KMS-11 (cell line): ENCODE data around the gene DDB1.

ENCODE experiments used
- H2AFZ ChIP-seq: fragments of 200-600 bp; sonication (generic); 2 replicates; pipeline ENCODE4 v1.6.1; 2016; ENCODE audit warnings: antibody characterized with exemption, mixed run types, low read depth
- H3K27ac ChIP-seq: fragments of 200-600 bp; sonication (generic); 2 replicates; pipeline ENCODE4 v1.6.1; 2016; ENCODE audit warnings: mild to moderate bottlenecking, mixed run types
- H3K27me3 ChIP-seq: fragments of 200-600 bp; sonication (generic); 2 replicates; pipeline ENCODE4 v1.6.1; 2017; ENCODE audit warnings: mild to moderate bottlenecking, low read depth, mixed run types, moderate library complexity; ENCODE audit not compliant: insufficient read depth
- H3K36me3 ChIP-seq: fragments of 200-600 bp; sonication (generic); 2 replicates; pipeline ENCODE4 v1.6.1; 2017; ENCODE audit warnings: mild to moderate bottlenecking, mixed run types; ENCODE audit not compliant: insufficient read depth
- H3K4me1 ChIP-seq: fragments of 200-600 bp; sonication (generic); 2 replicates; pipeline ENCODE4 v1.6.1; 2016; ENCODE audit warnings: mild to moderate bottlenecking, low read depth, mixed run types; ENCODE audit not compliant: poor library complexity, severe bottlenecking
- H3K4me2 ChIP-seq: fragments of 200-600 bp; sonication (generic); 2 replicates; pipeline ENCODE4 v1.7.0; 2016; ENCODE audit warnings: mild to moderate bottlenecking, mixed run types
- H3K4me3 ChIP-seq: fragments of 200-600 bp; sonication (generic); IDR thresholded peaks from 2 replicates; pipeline ENCODE4 v1.6.1; 2017; ENCODE audit warnings: low read depth, low read length, mixed read lengths; ENCODE audit not compliant: insufficient read depth
- H3K79me2 ChIP-seq: fragments of 200-600 bp; sonication (generic); 2 replicates; pipeline ENCODE4 v1.6.1; 2016; ENCODE audit warnings: low read depth, mixed run types; ENCODE audit not compliant: insufficient read depth
- H3K9ac ChIP-seq: fragments of 200-600 bp; sonication (generic); 2 replicates; pipeline ENCODE4 v1.6.1; 2016; ENCODE audit warnings: mild to moderate bottlenecking, mixed run types
- H4K20me1 ChIP-seq: fragments of 200-600 bp; sonication (generic); 2 replicates; pipeline ENCODE4 v1.6.1; 2016; ENCODE audit warnings: mild to moderate bottlenecking, mixed run types; ENCODE audit not compliant: insufficient read depth
- CTCF ChIP-seq: fragments of 200-600 bp; sonication (generic); conservative IDR thresholded peaks from 2 replicates; pipeline ENCODE4 v1.6.1; 2017; ENCODE audit warnings: low read depth, mild to moderate bottlenecking, antibody characterized with exemption, low read length, moderate library complexity, mixed read lengths

The DDB1 gene

DNA sequence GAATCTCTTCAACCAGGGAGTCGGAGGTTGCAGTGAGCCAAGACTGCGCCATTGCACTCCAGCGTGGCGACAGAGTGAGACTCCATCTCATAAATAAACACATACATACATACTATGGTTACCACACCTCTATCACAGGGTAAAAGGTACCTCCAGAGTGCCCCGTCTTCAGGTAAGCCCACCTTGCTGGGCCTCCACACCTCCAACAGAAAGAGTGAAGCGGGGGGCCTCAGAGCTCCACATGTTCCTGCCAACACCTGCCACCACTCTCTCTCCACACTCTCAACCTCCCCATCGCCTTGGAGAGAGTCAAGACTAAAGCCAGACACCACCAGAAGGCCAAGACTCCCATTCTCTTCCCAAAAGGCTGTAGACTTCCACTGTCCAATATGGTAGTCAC lies 27.5 kb downstream of the DDB1 start:
- no peak overlapping the region for H3K27ac ChIP-seq
- H3K4me3 ChIP-seq = no peak overlapping the region
- no peak for TF ChIP-seq CTCF
- H3K79me2 ChIP-seq = no peaks in the 10 kb centered on the region
- no peaks in the 10 kb centered on the region for H4K20me1 ChIP-seq
- peaks cover 7% of the 10 kb centered on the region; the same call in 1 of the 2 replicates for H3K36me3 ChIP-seq
- no peak overlapping the region for H3K4me2 ChIP-seq
- peaks cover 19% of the 10 kb centered on the region for H3K4me1 ChIP-seq
- no peak overlapping the region for H3K9ac ChIP-seq
- no peak overlapping the region for H2AFZ ChIP-seq
- no peaks in the 10 kb centered on the region for H3K27me3 ChIP-seq

GRCh38 chr11:61303725-61304124 lies 29.2 kb downstream of the DDB1 start:
- H3K4me1 ChIP-seq = peaks cover 35% of the 10 kb centered on the region
- no peak overlapping the region for H3K4me2 ChIP-seq
- H3K27me3 ChIP-seq = no peaks in the 10 kb centered on the region
- no peak for TF ChIP-seq CTCF
- no peak overlapping the region for H3K27ac ChIP-seq
- no peak overlapping the region for H3K9ac ChIP-seq
- H2AFZ ChIP-seq = no peak overlapping the region
- no peaks in the 10 kb centered on the region for H3K79me2 ChIP-seq
- H3K36me3 ChIP-seq = peaks cover 3% of the 10 kb centered on the region; the same call in 1 of the 2 replicates
- no peak overlapping the region for H3K4me3 ChIP-seq
- H4K20me1 ChIP-seq = no peaks in the 10 kb centered on the region

- Histone ChIP-seq H3K4me2 (no peak overlapping the region), H3K36me3 (no peaks in the 10 kb centered on the region), H3K4me1 (peaks cover 46% of the 10 kb centered on the region), H3K79me2 (no peaks in the 10 kb centered on the region), H3K4me3 (no peak overlapping the region), H3K27me3 (no peaks in the 10 kb centered on the region), H2AFZ (no peak overlapping the region), H3K9ac (no peak overlapping the region), H3K27ac (no peak overlapping the region), H4K20me1 (no peaks in the 10 kb centered on the region)
- TF ChIP-seq CTCF = no peak
Measured at GRCh38 chr11:61302550-61302949, 30.4 kb downstream of the DDB1 start.

DNA sequence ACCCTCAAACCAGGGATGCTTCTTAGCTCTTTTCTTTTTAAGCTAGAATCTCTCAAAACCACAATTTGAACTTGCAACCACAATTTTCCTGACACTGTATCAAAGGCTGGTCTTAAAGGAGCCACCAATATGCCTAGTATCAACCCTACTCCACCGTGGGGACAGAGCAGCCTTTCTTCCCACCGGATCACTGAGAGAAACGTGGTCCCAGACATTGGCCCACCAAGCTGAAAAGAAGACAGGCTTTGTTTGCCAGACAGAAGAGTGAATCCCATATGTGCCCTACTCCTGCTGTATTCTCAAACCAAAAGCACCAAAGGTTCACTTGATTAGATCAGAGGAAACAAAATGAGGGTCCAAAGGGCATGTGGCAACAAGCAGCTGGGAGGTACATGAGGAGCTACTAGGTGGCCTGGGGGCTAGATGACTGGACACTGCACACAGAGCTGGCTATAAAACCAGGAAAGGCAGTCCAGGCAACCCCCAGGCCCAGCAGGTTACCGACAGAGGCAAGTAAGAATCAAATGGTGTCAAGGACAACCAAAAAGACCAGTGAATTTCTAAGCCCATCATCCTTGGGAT lies 34.2 kb downstream of the DDB1 start:
- no peak overlapping the region for H3K9ac ChIP-seq
- H3K4me1 ChIP-seq = peaks cover 53% of the 10 kb centered on the region
- no peaks in the 10 kb centered on the region for H3K27me3 ChIP-seq
- no peak overlapping the region for H3K4me3 ChIP-seq
- H3K79me2 ChIP-seq = no peaks in the 10 kb centered on the region
- H3K4me2 ChIP-seq = peak overlapping the region; percentile 43
- TF ChIP-seq CTCF = no peak
- H3K36me3 ChIP-seq = no peaks in the 10 kb centered on the region
- no peaks in the 10 kb centered on the region for H4K20me1 ChIP-seq
- H2AFZ ChIP-seq = no peak overlapping the region
- H3K27ac ChIP-seq = peak overlapping the region; percentile 42
